ENCODE measurements around the gene SYCE1. TPM values are rescaled to one million over a fixed set of nuclear protein-coding genes. Genes with fewer than 3 reads are reported as not detected.
A peak's percentile ranks its signal among the peaks of the same experiment; 100 is the strongest.
"Not testable (repeated sequence)": the region's sequence is repeated elsewhere in the genome, so short reads cannot be mapped to it uniquely, and the experiment has no call there.

SYCE1 gene
- total and polyA plus RNA-seq, 2 donors (not counting 1 experiment from before 2014, with no cell fraction given) = 0.17 to 0.30 TPM

GRCh38 chr10:133611079-133611478 is 45.7 kb upstream of the SYCE1 start:
- H3K9me3 ChIP-seq (ENCODE audit: control insufficient read depth, insufficient read depth, low read depth, low read length) = no peaks in the 10 kb centered on the region

GRCh38 chr10:133608855-133609254 is 43.5 kb upstream of the SYCE1 start:
- no peaks in the 10 kb centered on the region for H4K20me1 ChIP-seq (ENCODE audit: control insufficient read depth, extremely low read depth, insufficient read depth, low read length)
- H3K4me1 ChIP-seq (ENCODE audit: control insufficient read depth, extremely low read depth, insufficient read depth, low read length) = no peaks in the 10 kb centered on the region
- no peak overlapping the region for H3K4me2 ChIP-seq (ENCODE audit: extremely low read depth, insufficient read depth, low read length)
- no peaks in the 10 kb centered on the region for H3K9me3 ChIP-seq (ENCODE audit: control insufficient read depth, insufficient read depth, low read depth, low read length)
- H3K27me3 ChIP-seq (ENCODE audit: control insufficient read depth, insufficient read depth, low read length) = no peaks in the 10 kb centered on the region
- H3K4me3 ChIP-seq (replicated peaks in 1 of 4; ENCODE audit: control extremely low read depth in 1 of 4, insufficient read depth in 1 of 4, low read depth in 3 of 4, low read length in 4 of 4) = no peak overlapping the region
- H3K9ac ChIP-seq (ENCODE audit: insufficient read depth, low read length) = no peak overlapping the region
- no peaks in the 10 kb centered on the region for H3K79me2 ChIP-seq (ENCODE audit: control insufficient read depth, insufficient read depth, low read length)
- no peak overlapping the region for H3K27ac ChIP-seq (ENCODE audit: insufficient read depth, low read length)
- no peaks in the 10 kb centered on the region for H3K36me3 ChIP-seq (ENCODE audit: control insufficient read depth, insufficient read depth, low read length)
- peak in 1 of 2 donors; percentile 2 for DNase-seq (ENCODE audit: low read depth in 2 of 2)
- no peak overlapping the region for H2AFZ ChIP-seq (ENCODE audit: low read length)
- TF ChIP-seq EZH2 (IDR thresholded peaks at IDR 0.05; ENCODE audit: low read length, missing control alignments) (no peak), CTCF (conservative IDR thresholded peaks at IDR 0.05 in 1 of 2, IDR thresholded peaks at IDR 0.05 in 1 of 2; ENCODE audit: low read depth in 1 of 2, low read length in 2 of 2) (peak in 1 of 2 donors; percentile 34)

More at GRCh38 chr10:133611079-133611478, 45.7 kb upstream of the SYCE1 start:
- H3K27me3 ChIP-seq (ENCODE audit: control insufficient read depth, insufficient read depth, low read length) = no peaks in the 10 kb centered on the region
- no peak for TF ChIP-seq CTCF (conservative IDR thresholded peaks at IDR 0.05 in 1 of 2, IDR thresholded peaks at IDR 0.05 in 1 of 2; ENCODE audit: low read depth in 1 of 2, low read length in 2 of 2)
- no peak for TF ChIP-seq EZH2 (IDR thresholded peaks at IDR 0.05; ENCODE audit: low read length, missing control alignments)
- no peaks in the 10 kb centered on the region for H3K36me3 ChIP-seq (ENCODE audit: control insufficient read depth, insufficient read depth, low read length)
- H3K79me2 ChIP-seq (ENCODE audit: control insufficient read depth, insufficient read depth, low read length) = no peaks in the 10 kb centered on the region
- H3K4me1 ChIP-seq (ENCODE audit: control insufficient read depth, extremely low read depth, insufficient read depth, low read length) = no peaks in the 10 kb centered on the region
- H2AFZ ChIP-seq (ENCODE audit: low read length) = no peak overlapping the region
- H3K27ac ChIP-seq (ENCODE audit: insufficient read depth, low read length) = no peak overlapping the region
- no peak for DNase-seq (ENCODE audit: low read depth in 2 of 2)
- no peaks in the 10 kb centered on the region for H4K20me1 ChIP-seq (ENCODE audit: control insufficient read depth, extremely low read depth, insufficient read depth, low read length)
- H3K4me3 ChIP-seq (replicated peaks in 1 of 4; ENCODE audit: control extremely low read depth in 1 of 4, insufficient read depth in 1 of 4, low read depth in 3 of 4, low read length in 4 of 4) = no peak overlapping the region
- H3K4me2 ChIP-seq (ENCODE audit: extremely low read depth, insufficient read depth, low read length) = no peak overlapping the region
- H3K9ac ChIP-seq (ENCODE audit: insufficient read depth, low read length) = no peak overlapping the region

DNA sequence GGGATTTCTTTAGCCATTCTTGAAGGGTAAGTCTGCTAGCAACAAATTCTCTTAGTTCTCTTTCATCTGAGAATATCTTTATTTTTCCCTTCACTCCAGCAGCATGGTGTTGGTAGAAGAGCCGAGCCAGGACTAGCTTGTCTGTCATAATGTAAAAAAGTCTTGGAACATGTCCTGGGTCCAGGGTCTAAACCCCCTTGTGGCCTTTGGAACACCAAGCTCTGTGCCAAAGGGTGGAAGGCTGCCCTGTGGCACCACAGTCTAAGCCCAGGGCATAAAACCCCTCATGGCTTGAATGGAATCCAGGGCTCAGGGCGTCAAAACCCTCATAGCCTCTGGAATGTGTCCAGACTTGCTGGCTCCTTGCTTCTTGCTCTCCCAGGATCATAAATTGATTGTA is 38.1 kb upstream of the SYCE1 start:
- H3K4me1 ChIP-seq (ENCODE audit: control insufficient read depth, extremely low read depth, insufficient read depth, low read length); H3K9ac ChIP-seq (ENCODE audit: insufficient read depth, low read length); H3K27me3 ChIP-seq (ENCODE audit: control insufficient read depth, insufficient read depth, low read length); DNase-seq (ENCODE audit: low read depth in 2 of 2); H4K20me1 ChIP-seq (ENCODE audit: control insufficient read depth, extremely low read depth, insufficient read depth, low read length); H3K9me3 ChIP-seq (ENCODE audit: control insufficient read depth, insufficient read depth, low read depth, low read length); H3K27ac ChIP-seq (ENCODE audit: insufficient read depth, low read length); H3K36me3 ChIP-seq (ENCODE audit: control insufficient read depth, insufficient read depth, low read length); H3K4me2 ChIP-seq (ENCODE audit: extremely low read depth, insufficient read depth, low read length); H3K4me3 ChIP-seq (replicated peaks in 1 of 4; ENCODE audit: control extremely low read depth in 1 of 4, insufficient read depth in 1 of 4, low read depth in 3 of 4, low read length in 4 of 4); H3K79me2 ChIP-seq (ENCODE audit: control insufficient read depth, insufficient read depth, low read length); H2AFZ ChIP-seq (ENCODE audit: low read length): not testable (repeated sequence)
